ENCODE results near the gene WDTC1.
"Not testable (repeated sequence)": the region's sequence is repeated elsewhere in the genome, so short reads cannot be mapped to it uniquely, and the experiment has no call there.

WDTC1 gene

DNA sequence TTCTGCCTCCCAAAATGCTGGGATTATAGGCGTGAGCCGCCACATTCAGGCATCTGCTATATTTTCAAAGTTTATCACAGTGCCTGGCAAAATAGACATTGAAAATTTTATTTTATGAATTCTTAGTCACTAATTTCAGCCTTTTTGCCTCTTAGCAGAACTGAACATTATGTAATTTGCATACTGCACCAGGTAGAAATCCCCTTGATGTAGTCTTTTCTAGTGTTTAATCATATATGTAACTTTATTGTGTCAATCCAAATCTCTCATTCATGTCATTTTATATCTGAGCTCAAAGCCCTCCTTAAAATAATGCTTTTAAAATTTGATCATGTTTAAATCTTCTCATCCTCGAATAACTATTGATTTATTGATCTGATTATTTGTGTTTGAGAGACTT is 19.2 kb downstream of the WDTC1 start:
- DNase-seq, result no peak

DNA sequence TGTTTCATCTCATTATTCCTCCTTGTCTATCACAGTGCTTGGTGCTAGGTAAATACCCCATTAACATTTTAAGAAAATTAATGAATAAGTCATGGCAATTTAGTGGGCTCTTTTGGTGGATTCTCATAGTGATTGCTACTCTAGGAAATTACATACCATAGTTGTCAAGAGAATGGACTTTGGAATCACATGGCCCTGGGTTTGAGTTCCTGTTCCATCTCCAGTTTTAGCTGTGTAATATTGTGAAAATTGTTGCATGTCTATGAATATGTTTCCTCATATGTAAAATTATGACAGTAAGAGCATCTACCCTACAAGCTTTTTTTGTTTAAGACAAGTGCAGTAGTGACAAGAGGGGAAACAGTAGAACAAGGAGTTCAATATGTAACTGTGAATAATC is 20.7 kb downstream of the WDTC1 start:
- DNase-seq, result no peak

DNA sequence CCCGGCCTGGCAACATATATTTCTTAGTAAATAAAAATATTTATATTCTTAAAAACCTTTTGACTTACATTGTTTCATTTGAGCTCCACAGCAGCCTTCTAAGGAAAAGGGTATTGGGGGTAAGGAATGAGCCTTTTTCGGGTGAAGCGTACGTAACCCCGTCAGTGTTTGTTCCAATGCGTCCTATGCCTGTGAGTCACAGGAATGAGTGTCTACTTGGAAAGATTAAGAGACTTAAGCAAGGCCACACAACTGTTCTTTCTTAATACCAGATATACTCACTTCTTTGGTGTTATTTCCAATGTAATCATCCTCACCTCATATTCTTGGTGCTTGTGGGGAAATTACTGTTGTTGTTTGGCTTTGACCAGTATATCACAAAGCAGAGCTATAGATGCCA is 22.7 kb downstream of the WDTC1 start:
- DNase-seq, result no peak

DNA sequence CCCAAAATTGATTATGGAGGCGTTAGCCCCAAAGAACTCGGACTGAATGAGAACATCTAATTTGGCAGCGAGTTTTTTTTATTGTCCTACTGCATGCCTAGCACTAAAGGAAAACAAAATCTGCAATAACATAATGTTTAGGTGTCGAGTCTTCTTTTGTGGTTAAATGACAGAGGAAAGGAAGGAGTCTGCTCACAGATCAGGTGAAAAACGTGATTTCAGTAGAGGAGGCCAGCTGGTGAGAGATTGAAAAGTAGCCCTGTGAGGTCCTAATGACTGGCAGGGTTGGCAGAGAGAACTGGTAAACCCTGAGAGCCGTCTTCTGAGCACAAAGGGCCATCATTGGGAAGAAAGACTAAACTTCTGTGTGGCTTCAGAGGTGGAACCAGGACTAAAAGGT is 24.2 kb downstream of the WDTC1 start:
- DNase-seq, result no peak

DNA sequence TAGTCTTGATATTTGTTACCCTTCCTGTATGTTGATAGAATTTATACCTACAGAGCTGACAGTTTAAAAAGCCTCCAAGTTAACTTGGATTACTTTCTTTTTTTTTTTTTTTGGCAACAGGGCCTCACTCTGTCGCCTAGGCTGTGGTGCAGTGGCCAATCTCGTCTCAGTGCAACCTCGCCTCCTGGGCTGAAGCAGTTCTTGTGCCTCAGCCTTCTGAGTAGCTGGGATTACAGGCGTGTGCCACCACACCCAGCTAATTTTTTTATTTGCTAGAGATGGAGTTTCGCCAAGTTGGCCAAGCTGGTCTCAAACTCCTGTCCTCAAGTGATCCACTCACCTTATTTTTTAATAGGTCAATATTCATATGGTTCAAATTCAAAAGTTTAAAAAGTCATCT is 32.7 kb downstream of the WDTC1 start:
- DNase-seq, result no peak

DNA sequence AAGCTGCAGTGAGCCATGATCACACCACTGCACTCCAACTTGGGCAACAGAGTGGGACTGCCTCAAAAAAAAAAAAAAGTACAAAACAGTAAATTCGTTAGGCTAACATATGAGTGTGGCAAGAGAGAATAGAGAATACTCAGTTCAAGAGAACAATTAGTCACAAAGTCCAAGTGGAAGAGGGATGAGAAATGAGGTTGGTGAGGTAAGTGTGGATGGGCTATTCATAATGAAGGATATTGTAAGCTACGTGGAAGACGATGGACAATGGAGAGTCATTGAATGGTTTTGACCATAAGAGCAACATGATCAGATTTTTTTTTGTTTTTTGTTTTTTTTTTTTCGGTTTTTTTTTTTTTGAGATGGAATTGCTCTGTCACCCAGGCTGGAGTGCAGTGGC is 34.8 kb downstream of the WDTC1 start:
- DNase-seq, result no peak

DNA sequence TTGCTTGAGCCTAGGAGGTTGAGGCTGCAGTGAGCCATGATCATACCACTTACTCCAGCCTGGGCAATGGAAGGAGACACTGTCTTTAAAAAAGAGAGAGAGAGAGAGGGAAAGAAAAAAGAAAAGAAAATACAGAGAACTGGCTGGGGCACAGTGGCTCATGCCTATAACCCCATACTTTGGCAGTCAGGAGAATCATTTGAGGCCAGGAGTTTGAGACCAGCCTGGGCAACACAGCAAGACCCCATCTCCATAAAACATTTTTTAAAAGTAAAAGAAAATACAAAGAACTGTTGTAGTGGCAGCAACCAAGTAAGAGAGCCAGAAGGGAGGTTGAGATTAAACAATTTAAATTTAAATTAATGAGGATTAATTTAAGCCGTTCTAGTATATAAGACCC is 39.8 kb downstream of the WDTC1 start:
- DNase-seq, result no peak

DNA sequence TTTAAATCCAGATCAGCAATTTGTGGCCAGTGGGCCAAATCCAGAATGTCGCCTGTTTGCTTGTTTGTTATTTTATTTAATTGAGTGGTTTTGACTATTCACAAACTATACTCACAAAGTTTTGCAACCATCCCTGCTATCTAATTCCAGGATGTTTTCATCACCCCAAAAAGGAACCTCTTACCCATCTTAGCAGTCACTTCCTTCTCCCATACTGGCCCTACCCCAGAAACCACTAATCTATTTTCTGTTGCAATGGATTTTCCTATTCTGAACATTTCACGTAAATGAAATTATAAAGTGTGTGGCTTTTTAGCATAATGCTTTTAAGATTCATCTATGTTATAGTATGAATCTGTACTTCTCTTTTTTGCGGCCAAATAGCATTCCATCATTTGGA is 41.3 kb downstream of the WDTC1 start:
- DNase-seq, result no peak

DNA sequence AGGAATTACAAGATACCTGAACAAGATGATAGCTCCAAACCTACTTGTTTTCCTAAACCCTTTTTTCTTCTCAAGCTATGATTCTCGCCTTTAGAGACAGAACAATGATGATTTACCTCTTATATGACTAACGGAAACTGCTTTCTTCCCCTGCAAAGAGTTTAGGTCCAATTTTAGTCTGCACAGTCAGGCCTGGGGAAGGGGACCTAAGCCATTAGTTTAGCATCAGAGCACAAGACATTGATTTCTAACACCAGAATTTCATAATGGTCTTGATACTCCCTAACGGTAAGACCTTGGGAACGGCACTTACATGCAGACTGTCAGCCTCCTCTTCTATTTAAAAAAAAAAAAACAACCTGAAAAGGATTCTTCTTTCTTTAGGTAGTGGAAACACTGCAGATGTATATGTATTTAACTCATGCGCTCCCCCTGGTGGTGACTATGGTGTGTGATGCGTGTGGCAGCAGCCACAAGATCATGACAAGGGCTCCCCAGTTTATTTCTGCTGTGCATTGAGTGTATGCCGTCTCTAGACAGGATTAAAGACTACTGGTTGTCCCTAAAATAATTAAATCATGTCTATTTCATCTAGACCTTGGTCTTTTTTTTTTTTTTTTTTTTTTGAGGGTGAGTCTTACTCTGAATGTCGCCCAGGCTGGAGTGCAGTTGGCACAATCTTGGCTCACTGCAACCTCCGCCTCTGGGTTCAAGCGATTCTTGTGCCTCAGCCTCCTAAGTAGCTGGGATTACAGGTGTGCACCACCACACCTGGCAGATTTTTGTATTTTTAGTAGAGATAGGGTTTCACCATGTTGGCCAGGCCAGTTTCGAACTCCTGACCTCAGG is 50.2 kb downstream of the WDTC1 start:
- peak; percentile 56 to 64 for DNase-seq

DNA sequence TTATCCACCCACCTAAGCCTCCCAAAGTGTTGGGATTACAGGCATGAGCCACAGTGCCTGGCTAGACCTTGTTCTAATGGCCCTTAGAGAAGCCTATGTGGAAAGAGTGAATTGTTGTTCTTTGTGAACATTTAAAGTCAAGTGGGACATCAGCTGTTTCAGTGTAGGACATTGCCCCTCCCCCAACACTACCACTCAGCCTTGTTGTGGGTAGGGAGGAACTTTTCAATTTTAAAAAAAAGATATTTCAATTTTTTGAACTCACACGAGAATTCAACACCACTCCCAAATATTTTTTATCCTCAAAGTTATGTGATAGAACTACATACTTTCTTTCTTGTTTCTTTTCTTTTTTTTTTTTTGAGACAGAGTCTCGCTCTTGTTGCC is 50.8 kb downstream of the WDTC1 start:
- no peak for DNase-seq

DNA sequence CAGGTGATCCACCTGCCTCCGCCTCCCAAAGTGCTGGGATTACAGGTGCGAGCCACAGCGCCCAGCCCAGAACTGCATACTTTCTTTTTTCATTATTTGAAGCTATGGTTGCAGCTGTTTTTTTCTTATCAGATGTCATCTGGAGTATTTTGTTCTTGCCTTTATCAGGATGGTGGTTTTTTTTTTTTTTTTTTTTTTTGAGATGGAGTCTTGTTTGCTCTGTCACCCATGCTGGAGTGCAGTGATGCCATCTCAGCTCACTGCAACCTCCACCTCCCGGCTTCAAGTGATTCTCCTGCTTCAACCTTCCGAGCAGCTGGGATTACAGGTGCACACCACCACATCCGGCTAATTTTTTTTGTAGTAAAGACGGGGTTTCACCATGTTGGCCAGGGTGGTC is 51.4 kb downstream of the WDTC1 start:
- DNase-seq, result not testable (repeated sequence)

DNA sequence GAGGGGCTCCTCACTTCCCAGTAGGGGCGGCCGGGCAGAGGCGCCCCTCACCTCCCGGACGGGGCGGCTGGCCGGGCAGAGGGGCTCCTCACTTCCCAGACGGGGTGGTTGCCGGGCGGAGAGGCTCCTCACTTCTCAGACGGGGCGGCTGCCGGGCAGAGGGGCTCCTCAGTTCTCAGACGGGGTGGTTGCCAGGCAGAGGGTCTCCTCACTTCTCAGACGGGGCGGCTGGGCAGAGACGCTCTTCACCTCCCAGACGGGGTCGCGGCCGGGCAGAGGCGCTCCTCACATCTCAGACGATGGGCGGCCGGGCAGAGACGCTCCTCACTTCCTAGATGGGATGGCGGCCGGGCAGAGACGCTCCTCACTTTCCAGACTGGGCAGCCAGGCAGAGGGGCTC is 54.7 kb downstream of the WDTC1 start:
- DNase-seq, result not testable (repeated sequence)

DNA sequence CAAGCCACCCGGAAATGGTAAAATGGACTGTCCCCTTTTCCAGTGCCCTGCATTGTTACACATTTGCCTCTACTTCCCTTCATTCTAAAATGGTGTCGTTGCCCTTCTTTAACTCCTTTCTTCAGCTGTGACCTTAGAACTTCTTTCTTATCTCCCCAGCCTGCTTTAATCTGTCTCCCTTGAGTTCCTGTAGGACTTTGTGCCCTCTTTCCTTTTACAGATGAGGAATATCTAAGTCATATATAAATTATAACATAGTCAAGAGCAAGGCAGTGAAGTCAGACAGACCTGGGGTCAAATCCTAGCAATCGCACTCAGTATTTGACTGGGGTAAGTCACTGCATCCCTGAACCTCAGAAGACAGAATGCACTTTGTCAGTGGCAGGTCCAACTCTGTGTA is 56.1 kb downstream of the WDTC1 start:
- no peak for DNase-seq

DNA sequence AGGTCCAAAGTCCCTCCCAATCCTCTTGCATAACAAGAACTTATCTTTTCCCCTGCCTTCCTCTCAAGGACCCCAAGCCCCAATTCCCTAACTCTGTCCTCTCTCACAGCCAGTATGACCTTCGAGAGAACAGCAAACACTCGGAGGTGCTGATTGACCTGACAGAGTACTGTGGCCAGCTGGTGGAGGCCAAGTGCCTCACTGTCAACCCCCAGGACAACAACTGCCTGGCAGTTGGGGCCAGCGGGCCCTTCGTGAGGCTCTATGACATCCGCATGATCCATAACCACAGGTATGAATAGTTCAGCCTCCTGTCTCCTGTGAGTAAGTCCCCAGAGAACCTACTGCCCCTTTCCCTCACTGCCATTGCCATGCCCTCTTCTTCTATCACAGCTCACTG is 57.7 kb downstream of the WDTC1 start:
- DNase-seq, result no peak

DNA sequence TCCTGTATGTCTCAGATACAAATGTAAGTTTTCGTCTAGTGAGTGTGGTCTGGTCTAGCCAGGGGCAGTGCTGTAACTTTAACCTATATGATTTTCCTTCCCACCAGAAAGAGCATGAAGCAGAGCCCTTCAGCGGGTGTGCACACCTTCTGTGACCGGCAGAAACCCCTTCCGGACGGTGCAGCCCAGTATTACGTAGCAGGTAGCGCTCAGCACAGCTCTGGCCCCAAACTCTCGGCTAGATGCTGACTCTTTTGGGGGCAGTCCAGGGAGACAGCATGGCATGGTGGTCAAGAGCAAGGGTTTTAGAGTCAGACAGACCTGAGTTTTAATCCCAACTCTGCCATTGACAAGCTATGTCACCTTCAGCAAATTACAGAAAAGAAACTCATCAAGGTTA is 59.5 kb downstream of the WDTC1 start:
- no peak for DNase-seq

DNA sequence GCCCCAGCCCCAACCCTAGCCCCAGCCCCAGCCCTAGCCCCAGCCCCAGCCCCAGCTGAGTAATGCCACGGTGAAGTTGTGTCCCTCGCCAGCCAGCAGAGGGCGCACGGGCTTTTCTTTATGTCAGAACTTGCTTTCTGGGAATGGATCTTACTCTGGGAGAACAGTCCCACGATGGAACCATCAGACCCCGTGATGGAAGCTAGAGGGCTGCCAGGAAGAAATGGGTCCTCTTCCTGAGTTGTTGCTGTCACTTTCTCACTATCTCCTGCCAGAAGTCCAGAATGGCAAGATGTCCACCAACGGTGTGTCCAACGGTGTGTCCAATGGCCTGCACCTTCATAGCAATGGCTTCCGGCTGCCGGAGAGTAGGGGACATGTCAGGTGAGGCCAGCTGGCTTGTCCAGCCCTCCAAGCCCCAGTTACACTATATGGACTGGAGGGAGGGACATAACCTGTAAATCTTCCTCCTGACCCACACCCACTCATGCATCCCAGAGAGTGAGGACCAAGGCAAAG is 62.4 kb downstream of the WDTC1 start:
- DNase-seq, result peak in 1 of 2 experiments; percentile 17

DNA sequence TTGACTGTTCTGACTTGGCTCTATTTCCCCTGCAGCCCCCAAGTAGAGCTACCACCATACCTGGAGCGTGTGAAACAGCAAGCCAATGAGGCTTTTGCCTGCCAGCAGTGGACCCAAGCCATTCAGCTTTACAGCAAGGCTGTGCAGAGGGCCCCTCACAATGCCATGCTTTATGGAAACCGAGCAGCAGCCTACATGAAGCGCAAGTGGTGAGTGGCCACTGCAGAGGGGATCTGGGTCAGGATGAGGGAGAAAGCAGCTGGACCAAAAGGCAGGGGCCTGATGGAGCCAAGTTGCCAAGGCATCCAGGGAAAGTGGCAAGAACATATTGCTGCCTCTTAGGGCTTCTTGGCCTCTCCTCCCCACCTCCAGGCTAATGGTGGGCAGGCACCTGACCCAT is 63.5 kb downstream of the WDTC1 start:
- no peak for DNase-seq

DNA sequence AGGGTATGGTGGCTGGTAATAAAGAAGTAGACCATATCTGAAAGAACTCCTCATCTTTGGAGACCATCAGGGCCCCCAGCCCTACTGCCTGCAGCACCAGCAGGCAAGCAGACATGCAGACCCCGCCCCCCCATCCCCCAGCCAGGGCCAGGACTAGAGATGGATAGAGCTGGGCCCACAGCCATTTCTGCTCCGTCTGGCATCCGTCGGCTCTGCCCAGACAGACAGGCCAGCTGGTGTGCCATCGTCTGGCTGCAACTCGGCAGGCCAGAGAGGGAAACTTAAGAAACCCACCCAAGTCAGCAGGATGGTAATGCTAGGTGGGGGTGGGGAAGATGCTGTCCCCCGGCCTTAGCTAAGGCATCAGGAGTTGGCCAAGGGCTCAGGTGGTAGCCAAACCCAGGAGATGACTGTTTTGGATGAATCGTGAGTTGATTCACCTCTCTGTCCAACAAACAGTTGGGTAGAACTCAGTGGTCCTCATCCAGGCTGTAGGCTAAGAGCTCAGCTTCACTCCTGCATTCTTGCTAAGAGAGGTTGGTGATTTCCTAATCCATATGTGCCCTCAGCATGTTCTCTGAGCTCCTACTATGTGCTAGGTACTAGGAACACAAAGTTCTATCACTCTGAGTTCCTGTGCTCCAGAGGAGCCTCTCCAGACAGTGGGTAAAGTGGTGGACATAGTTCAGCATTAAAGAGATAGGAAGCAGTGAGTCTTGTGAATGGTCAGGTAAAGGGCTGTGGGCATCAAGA is 64.4 kb downstream of the WDTC1 start:
- DNase-seq, result no peak

DNA sequence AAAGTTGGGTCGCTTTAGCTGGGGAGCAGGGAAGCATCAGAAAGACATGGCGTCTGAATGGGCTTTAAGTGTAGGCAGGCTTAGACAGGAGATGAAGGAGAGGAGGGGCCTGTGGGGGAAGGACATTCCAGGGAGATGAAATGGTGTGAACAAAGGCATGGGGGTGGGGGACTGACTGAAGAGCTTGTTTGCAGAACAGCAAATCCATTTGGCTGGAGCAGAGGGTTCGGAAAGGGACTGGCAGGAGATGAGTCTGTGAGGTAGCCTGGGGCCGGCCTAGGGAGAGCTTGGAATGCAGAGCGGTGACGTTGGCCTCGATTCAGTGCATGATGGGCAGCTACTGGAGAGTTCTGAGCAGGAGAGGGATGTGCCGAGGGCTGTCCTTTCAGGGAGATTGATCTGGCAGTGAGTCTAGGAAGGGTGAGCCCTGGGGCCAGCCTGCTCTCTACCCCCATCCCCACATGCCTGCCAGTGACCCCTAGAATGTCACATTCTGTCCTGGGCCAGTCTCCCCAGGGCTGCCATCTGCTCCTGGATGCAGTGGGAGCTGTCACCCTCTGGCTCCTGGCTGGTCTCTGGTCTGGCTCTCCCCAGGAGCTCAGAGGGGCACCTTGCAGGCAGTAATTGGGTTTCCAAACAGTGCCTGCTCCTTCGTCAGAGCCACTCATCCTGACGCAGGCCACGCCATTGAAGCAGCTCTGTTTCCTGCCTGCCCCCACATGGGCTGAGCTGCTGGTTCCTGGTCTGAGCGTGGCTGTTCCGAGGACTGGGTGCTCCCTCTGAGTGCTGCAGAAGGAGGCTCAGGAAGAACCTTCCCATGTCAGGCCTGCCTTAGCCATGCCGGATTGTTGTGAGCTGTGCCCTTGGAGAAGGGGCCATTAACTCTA is 65.2 kb downstream of the WDTC1 start:
- peak; percentile 11 to 23 for DNase-seq

DNA sequence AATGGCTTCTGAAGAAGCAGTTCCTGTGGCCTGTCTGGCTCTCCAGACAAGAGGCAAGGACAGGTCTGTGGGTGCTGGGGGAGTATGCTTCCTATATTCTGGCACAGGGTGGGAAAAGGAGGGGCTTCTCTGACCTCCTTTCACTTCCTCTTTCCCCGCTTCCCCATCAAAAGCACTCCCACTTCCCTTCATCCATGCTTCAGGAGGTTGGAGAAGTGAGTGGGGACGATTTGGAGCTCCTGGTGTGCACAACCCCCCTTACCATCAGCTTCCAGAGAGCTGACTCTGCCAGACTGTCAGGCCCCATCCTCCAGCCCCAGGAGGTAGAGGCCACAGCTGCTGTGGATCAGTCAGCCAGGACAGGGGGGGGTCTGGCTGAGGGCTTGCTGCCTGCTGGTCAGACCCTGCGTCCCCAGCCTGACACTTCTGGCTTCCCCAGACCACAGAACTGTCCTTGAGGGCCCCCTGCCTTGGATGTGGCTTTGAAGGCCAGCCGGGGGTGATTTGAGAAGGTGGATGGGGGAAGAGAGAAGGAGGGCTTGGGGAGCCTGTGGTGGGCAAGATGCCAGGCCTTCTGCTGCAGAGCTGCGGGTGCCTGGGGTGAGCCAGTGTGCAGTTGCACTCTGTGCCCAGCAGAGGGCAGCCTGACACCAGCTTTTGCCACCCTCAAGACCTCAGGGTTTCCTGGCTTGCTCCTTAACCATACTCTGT is 66.1 kb downstream of the WDTC1 start:
- DNase-seq, result peak; percentile 68 to 84

DNA sequence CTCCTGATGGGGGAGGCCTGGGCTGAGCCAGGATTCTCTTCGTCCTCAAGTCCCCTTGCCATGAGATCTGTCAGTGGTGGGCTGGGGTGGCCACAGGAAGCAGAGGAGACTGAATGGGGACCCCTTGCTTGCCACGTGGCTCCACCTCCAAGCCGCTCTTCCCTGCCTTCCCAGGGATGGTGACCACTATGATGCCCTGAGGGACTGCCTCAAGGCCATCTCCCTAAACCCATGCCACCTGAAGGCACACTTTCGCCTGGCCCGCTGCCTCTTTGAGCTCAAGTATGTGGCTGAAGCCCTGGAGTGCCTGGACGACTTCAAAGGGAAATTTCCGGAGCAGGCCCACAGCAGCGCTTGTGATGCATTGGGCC is 66.6 kb downstream of the WDTC1 start:
- no peak for DNase-seq

DNA sequence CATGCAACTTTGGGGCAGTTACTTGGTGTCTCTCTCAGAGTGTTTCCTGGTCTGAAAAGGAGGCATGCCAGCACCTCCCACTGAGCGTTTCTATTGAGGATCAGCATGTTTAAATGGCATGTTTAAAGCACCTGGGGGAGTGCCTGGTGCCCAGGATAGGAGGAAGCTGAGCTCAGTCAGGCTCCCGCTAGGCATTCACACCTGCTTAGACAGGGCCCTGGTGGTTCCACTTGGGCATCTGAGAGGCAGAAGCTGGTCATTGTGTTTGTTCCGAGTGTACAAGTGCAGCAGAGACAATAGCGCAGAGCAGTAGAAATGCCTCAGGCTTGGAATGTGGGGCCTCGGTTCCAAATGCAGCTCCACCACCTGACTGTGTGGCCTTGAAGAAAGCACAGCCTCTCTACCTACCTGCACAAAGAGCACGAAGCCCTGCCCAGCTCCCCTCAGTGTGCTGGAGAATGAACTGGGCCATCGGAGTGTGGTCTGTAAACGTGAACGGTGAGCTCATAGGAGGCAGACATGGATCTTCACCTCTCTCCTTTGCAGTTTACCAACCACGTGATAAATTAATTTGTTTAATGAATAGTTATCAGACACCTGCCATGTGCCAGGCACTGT is 67.3 kb downstream of the WDTC1 start:
- DNase-seq, result peak; percentile 83 to 92
